Mesothelial cell of epicardium (in vitro differentiated cells): ENCODE measurements around the gene FAM210A. TPM values are rescaled to one million over a fixed set of nuclear protein-coding genes. Genes with fewer than 3 reads are reported as not detected.

Experiments used
- DNase-seq, 2 experiments: peaks; one replicate each; pipeline ENCODE4 v3.0.0; 2021; ENCODE audit warnings: low spot score in 2 of 2; ENCODE audit not compliant: unreplicated experiment in 2 of 2
- H3K27ac Mint-ChIP-seq: 2 replicates; pipeline ENCODE4 v1.8.0; 2021; ENCODE audit warnings: mixed read lengths
- H3K27me3 Mint-ChIP-seq: 2 replicates; pipeline ENCODE4 v1.8.0; 2021; ENCODE audit warnings: low read depth, mixed read lengths
- H3K36me3 Mint-ChIP-seq: 2 replicates; pipeline ENCODE4 v1.8.0; 2021; ENCODE audit warnings: mixed read lengths
- H3K4me1 Mint-ChIP-seq: 2 replicates; pipeline ENCODE4 v1.8.0; 2021; ENCODE audit warnings: mixed read lengths
- H3K4me3 Mint-ChIP-seq: 2 replicates; pipeline ENCODE4 v1.8.0; 2021; ENCODE audit warnings: mild to moderate bottlenecking, moderate library complexity, mixed read lengths
- H3K9me3 Mint-ChIP-seq: 2 replicates; pipeline ENCODE4 v1.8.0; 2021; ENCODE audit warnings: mixed read lengths
- CTCF ChIP-seq: fragments of 200-600 bp; sonication (generic); IDR thresholded peaks from one replicate; pipeline ENCODE4 v1.5.0; 2021; ENCODE audit warnings: antibody characterized with exemption; ENCODE audit not compliant: unreplicated experiment
- total RNA-seq: library from RNA; stranded (reverse); gene quantifications from 3 replicates; pipeline ENCODE4 v1.2.1, GENCODE V29; 2021

Gene FAM210A
- total RNA-seq, 1 donor from 2014 or later = 16.6 TPM

GRCh38 chr18:13620206-13620672, 106.1 kb downstream of the FAM210A start:
- Mint-ChIP-seq H3K36me3 (no peaks in the 10 kb centered on the region), H3K4me3 (no peak overlapping the region), H3K27me3 (no peaks in the 10 kb centered on the region), H3K4me1 (no peaks in the 10 kb centered on the region), H3K9me3 (no peaks in the 10 kb centered on the region), H3K27ac (no peak overlapping the region)
- no peak for DNase-seq
- TF ChIP-seq CTCF = no peak

- Mint-ChIP-seq H3K27ac (no peak overlapping the region), H3K4me1 (no peaks in the 10 kb centered on the region), H3K9me3 (no peaks in the 10 kb centered on the region), H3K4me3 (no peak overlapping the region), H3K36me3 (no peaks in the 10 kb centered on the region), H3K27me3 (peaks cover 2% of the 10 kb centered on the region)
- TF ChIP-seq CTCF = no peak
- DNase-seq = no peak
Observed at GRCh38 chr18:13619505-13620205, 106.7 kb downstream of the FAM210A start.

- no peak for DNase-seq
- H3K27ac Mint-ChIP-seq = no peak overlapping the region
- H3K27me3 Mint-ChIP-seq = peaks cover 6% of the 10 kb centered on the region
- no peaks in the 10 kb centered on the region for H3K9me3 Mint-ChIP-seq
- H3K4me3 Mint-ChIP-seq = no peak overlapping the region
- TF ChIP-seq CTCF = no peak
- no peaks in the 10 kb centered on the region for H3K4me1 Mint-ChIP-seq
- H3K36me3 Mint-ChIP-seq = no peaks in the 10 kb centered on the region
Observed at GRCh38 chr18:13618760-13619438, 107.5 kb downstream of the FAM210A start.

- no peak for DNase-seq
- Mint-ChIP-seq H3K4me3 (no peak overlapping the region), H3K27me3 (peaks cover 16% of the 10 kb centered on the region), H3K36me3 (no peaks in the 10 kb centered on the region), H3K9me3 (no peaks in the 10 kb centered on the region), H3K27ac (no peak overlapping the region), H3K4me1 (no peaks in the 10 kb centered on the region)
- no peak for TF ChIP-seq CTCF
Observed at GRCh38 chr18:13617826-13618515, 108.4 kb downstream of the FAM210A start.

GRCh38 chr18:13616525-13617035, 109.8 kb downstream of the FAM210A start:
- no peak for TF ChIP-seq CTCF
- H3K9me3 Mint-ChIP-seq = no peaks in the 10 kb centered on the region

More at GRCh38 chr18:13616525-13617035, 109.8 kb downstream of the FAM210A start:
- Mint-ChIP-seq H3K27ac (no peak overlapping the region), H3K4me3 (no peak overlapping the region), H3K27me3 (peaks cover 30% of the 10 kb centered on the region), H3K4me1 (peaks cover 7% of the 10 kb centered on the region), H3K36me3 (no peaks in the 10 kb centered on the region)
- no peak for DNase-seq
